Measurements from ENCODE around the gene ENTPD1.
"Not testable (repeated sequence)": the region's sequence is repeated elsewhere in the genome, so short reads cannot be mapped to it uniquely, and the experiment has no call there.

Gene ENTPD1

GRCh38 chr10:95916039-95916438 lies 160.1 kb downstream of the ENTPD1 start:
- DNase-seq (ENCODE audit: low read depth, low spot score): not testable (repeated sequence)
